ENCODE results near the gene BRD7.

BRD7 gene

GRCh38 chr16:50334106-50334975 lies 34.4 kb downstream of the BRD7 start:
- H4K20me1 ChIP-seq (ENCODE audit: insufficient read depth, low read length, poor library complexity, severe bottlenecking): peaks cover 5% of the 10 kb centered on the region

GRCh38 chr16:50332599-50332998 lies 36.2 kb downstream of the BRD7 start:
- Histone ChIP-seq H3K9ac (ENCODE audit: low read depth, low read length, poor library complexity, severe bottlenecking) (no peak overlapping the region), H3K27me3 (ENCODE audit: insufficient read depth, low read length, poor library complexity, severe bottlenecking) (no peaks in the 10 kb centered on the region), H3K36me3 (ENCODE audit: insufficient read depth, low read length) (peaks cover 78% of the 10 kb centered on the region), H3K79me2 (ENCODE audit: insufficient read depth, low read length) (peaks cover 15% of the 10 kb centered on the region), H3K4me2 (ENCODE audit: low read depth, low read length, poor library complexity, severe bottlenecking) (no peak overlapping the region), H4K20me1 (ENCODE audit: insufficient read depth, low read length, poor library complexity, severe bottlenecking) (peaks cover 5% of the 10 kb centered on the region), H3K9me2 (replicated peaks; ENCODE audit: low read depth, low read length) (no peaks in the 10 kb centered on the region), H2AFZ (ENCODE audit: low read length) (no peak overlapping the region), H3K4me3 (ENCODE audit: low read length, poor library complexity, severe bottlenecking) (no peak overlapping the region), H3F3A (ENCODE audit: low read depth) (no peaks in the 10 kb centered on the region), H3K4me1 (ENCODE audit: insufficient read depth, low read length, poor library complexity, severe bottlenecking) (no peaks in the 10 kb centered on the region), H3K9me3 (ENCODE audit: insufficient read depth, low read depth, low read length) (no peaks in the 10 kb centered on the region)
- no peak for TF ChIP-seq EZH2phosphoT487 (IDR thresholded peaks at IDR 0.05; ENCODE audit: borderline replicate concordance)
- TF ChIP-seq, protein P1, sequence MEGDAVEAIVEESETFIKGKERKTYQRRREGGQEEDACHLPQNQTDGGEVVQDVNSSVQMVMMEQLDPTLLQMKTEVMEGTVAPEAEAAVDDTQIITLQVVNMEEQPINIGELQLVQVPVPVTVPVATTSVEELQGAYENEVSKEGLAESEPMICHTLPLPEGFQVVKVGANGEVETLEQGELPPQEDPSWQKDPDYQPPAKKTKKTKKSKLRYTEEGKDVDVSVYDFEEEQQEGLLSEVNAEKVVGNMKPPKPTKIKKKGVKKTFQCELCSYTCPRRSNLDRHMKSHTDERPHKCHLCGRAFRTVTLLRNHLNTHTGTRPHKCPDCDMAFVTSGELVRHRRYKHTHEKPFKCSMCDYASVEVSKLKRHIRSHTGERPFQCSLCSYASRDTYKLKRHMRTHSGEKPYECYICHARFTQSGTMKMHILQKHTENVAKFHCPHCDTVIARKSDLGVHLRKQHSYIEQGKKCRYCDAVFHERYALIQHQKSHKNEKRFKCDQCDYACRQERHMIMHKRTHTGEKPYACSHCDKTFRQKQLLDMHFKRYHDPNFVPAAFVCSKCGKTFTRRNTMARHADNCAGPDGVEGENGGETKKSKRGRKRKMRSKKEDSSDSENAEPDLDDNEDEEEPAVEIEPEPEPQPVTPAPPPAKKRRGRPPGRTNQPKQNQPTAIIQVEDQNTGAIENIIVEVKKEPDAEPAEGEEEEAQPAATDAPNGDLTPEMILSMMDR (conservative IDR thresholded peaks at IDR 0.05; ENCODE audit: low read length): no peak

More at GRCh38 chr16:50334106-50334975, 34.4 kb downstream of the BRD7 start:
- Histone ChIP-seq H3K79me2 (ENCODE audit: insufficient read depth, low read length) (peaks cover 15% of the 10 kb centered on the region), H3K9me2 (replicated peaks; ENCODE audit: low read depth, low read length) (no peaks in the 10 kb centered on the region), H2AFZ (ENCODE audit: low read length) (no peak overlapping the region), H3K27me3 (ENCODE audit: insufficient read depth, low read length, poor library complexity, severe bottlenecking) (no peaks in the 10 kb centered on the region), H3K4me1 (ENCODE audit: insufficient read depth, low read length, poor library complexity, severe bottlenecking) (no peaks in the 10 kb centered on the region), H3K9me3 (ENCODE audit: insufficient read depth, low read depth, low read length) (no peaks in the 10 kb centered on the region), H3F3A (ENCODE audit: low read depth) (no peaks in the 10 kb centered on the region), H3K36me3 (ENCODE audit: insufficient read depth, low read length) (peaks cover 78% of the 10 kb centered on the region), H3K4me3 (ENCODE audit: low read length, poor library complexity, severe bottlenecking) (no peak overlapping the region), H3K9ac (ENCODE audit: low read depth, low read length, poor library complexity, severe bottlenecking) (no peak overlapping the region), H3K4me2 (ENCODE audit: low read depth, low read length, poor library complexity, severe bottlenecking) (no peak overlapping the region)
- no peak for TF ChIP-seq EZH2phosphoT487 (IDR thresholded peaks at IDR 0.05; ENCODE audit: borderline replicate concordance)
- TF ChIP-seq, protein P1 (conservative IDR thresholded peaks at IDR 0.05; ENCODE audit: low read length): no peak

GRCh38 chr16:50331570-50331969 lies 37.2 kb downstream of the BRD7 start:
- Histone ChIP-seq H3K36me3 (ENCODE audit: insufficient read depth, low read length) (peaks cover 85% of the 10 kb centered on the region), H3K9me3 (ENCODE audit: insufficient read depth, low read depth, low read length) (no peaks in the 10 kb centered on the region), H3K79me2 (ENCODE audit: insufficient read depth, low read length) (peaks cover 15% of the 10 kb centered on the region), H3K4me3 (ENCODE audit: low read length, poor library complexity, severe bottlenecking) (no peak overlapping the region), H3K4me2 (ENCODE audit: low read depth, low read length, poor library complexity, severe bottlenecking) (no peak overlapping the region), H4K20me1 (ENCODE audit: insufficient read depth, low read length, poor library complexity, severe bottlenecking) (peaks cover 5% of the 10 kb centered on the region), H3F3A (ENCODE audit: low read depth) (no peaks in the 10 kb centered on the region), H3K4me1 (ENCODE audit: insufficient read depth, low read length, poor library complexity, severe bottlenecking) (no peaks in the 10 kb centered on the region), H2AFZ (ENCODE audit: low read length) (no peak overlapping the region), H3K9me2 (replicated peaks; ENCODE audit: low read depth, low read length) (no peaks in the 10 kb centered on the region), H3K27me3 (ENCODE audit: insufficient read depth, low read length, poor library complexity, severe bottlenecking) (no peaks in the 10 kb centered on the region), H3K9ac (ENCODE audit: low read depth, low read length, poor library complexity, severe bottlenecking) (no peak overlapping the region)
- TF ChIP-seq, protein P1 (conservative IDR thresholded peaks at IDR 0.05; ENCODE audit: low read length): no peak
- no peak for TF ChIP-seq EZH2phosphoT487 (IDR thresholded peaks at IDR 0.05; ENCODE audit: borderline replicate concordance)

Measured in Loucy (cell line).